Thyroid gland (tissue), 4 donors: Measurements from ENCODE around the gene MALT1.

ENCODE experiments used
- POLR2A ChIP-seq, 2 donors: fragments of 450-650 bp; IDR thresholded peaks; one replicate each; pipeline ENCODE4 v1.6.1; 2017; ENCODE audit warnings: antibody characterized with exemption in 2 of 2, mild to moderate bottlenecking in 2 of 2, moderate library complexity in 1 of 2
- TF ChIP-seq, protein P1 (sequence below), 6 experiments: fragments of 200-600 bp in 3 of 6; fragments of 450-650 bp in 3 of 6; sonication (generic) in 3 of 6; IDR thresholded peaks; one replicate each; pipeline ENCODE4 v1.5.1; 2016 to 2019; ENCODE audit warnings: antibody characterized with exemption in 6 of 6, mild to moderate bottlenecking in 2 of 6, inconsistent platforms in 1 of 6, moderate library complexity in 1 of 6

- TF ChIP-seq POLR2A (IDR thresholded peaks at IDR 0.05): no peak
- TF ChIP-seq, protein P1, sequence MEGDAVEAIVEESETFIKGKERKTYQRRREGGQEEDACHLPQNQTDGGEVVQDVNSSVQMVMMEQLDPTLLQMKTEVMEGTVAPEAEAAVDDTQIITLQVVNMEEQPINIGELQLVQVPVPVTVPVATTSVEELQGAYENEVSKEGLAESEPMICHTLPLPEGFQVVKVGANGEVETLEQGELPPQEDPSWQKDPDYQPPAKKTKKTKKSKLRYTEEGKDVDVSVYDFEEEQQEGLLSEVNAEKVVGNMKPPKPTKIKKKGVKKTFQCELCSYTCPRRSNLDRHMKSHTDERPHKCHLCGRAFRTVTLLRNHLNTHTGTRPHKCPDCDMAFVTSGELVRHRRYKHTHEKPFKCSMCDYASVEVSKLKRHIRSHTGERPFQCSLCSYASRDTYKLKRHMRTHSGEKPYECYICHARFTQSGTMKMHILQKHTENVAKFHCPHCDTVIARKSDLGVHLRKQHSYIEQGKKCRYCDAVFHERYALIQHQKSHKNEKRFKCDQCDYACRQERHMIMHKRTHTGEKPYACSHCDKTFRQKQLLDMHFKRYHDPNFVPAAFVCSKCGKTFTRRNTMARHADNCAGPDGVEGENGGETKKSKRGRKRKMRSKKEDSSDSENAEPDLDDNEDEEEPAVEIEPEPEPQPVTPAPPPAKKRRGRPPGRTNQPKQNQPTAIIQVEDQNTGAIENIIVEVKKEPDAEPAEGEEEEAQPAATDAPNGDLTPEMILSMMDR (IDR thresholded peaks at IDR 0.05): no peak
Observed at GRCh38 chr18:58692422-58693185, 21.3 kb downstream of the MALT1 start.
